RPMI7951 (cell line): ENCODE results near the gene ZBTB24. TPM values are rescaled to one million over a fixed set of nuclear protein-coding genes. Genes with fewer than 3 reads are reported as not detected.
"Not testable (repeated sequence)": the region's sequence is repeated elsewhere in the genome, so short reads cannot be mapped to it uniquely, and the experiment has no call there.

ENCODE experiments used
- DNase-seq: peaks from one replicate; pipeline ENCODE4 v3.0.0-alpha.2; 2012; ENCODE audit warnings: low read depth
- total RNA-seq: library from RNA; depleted of rRNA; stranded (reverse); fragments of >200 nt; shearing (Covaris generic); gene quantifications from 2 replicates; pipeline ENCODE4 v1.2.3, GENCODE V29; 2014

Gene ZBTB24
- total RNA-seq, 1 experiment from 2014 or later, result 8.4 TPM

DNA sequence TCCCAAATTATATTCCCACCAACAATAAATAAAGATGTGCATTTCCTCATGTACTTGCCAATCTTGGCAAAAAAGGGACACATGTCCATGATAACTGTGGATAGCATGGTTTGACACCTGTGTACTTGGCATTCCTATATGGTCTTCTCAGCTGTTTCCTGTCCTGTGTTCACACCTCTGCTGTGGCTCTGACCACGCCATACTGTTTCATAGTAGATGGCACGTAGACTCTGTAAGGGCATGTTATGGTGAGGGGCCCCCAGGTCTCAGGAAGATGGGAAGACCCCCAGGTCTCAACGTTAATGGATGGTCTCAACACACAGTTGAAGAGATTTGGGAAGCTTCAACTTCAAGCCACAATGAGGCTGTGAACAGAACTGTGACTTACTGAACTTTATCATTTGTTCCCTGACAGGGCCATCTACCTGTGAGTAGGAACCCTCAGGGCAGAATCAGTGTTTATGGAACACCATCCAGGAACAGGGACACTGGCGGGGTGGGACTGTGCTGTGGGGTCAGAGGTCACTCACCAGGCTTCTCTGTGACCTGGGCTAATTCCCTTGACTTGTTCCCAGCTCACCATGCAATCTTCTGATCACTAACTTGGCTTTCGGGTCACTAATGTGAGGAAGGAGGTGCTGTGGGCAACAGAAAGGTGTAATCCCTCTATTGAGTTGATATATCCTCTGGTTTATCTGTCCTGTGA lies 11.8 kb downstream of the ZBTB24 start:
- no peak for DNase-seq

DNA sequence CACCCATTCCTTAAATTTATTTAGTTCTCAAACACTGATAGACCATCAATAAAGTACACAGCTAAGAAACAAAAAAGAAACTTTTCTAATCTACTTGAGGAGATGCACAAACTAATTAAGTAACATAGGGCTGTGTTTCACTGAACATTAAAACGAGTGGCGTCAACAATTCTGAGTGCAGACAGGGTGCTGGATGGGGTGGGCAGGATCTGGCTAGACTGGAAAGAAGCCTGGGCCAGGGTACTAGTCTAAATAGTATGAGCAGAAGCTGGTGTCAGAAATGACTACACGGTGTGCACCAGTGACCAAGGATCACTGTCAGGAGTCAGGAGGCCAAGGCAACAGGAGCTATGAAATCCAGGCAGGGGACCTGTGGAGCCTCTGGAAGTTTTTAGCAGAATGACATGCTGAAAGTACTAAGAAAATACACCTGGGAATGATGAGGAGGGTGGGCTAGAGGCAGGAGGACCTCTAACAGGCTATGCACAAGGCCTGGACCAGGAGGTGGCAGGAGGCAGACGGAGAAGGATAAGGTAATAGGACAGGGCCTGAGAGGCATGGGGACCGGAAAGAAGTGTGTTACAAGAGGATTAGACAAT lies 13.3 kb downstream of the ZBTB24 start:
- no peak for DNase-seq

DNA sequence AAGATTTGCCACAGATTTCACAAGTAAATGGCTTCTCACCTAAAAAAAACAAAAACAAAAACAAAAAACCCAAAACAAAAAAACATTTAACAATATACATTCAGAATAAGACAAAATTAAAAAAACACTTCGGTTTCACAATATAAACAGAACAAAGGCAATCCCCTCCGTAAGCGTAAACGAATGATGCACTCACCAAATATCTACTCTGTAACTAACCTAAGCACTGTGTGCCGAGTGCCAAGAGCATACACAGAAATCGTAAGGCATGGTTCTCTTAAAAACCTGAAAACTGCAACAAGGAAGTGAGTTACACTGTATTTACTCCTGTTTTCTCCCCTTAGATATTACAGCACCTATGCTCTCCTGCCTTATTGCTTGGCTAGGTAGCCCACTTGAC lies 15.3 kb downstream of the ZBTB24 start:
- DNase-seq, result no peak

DNA sequence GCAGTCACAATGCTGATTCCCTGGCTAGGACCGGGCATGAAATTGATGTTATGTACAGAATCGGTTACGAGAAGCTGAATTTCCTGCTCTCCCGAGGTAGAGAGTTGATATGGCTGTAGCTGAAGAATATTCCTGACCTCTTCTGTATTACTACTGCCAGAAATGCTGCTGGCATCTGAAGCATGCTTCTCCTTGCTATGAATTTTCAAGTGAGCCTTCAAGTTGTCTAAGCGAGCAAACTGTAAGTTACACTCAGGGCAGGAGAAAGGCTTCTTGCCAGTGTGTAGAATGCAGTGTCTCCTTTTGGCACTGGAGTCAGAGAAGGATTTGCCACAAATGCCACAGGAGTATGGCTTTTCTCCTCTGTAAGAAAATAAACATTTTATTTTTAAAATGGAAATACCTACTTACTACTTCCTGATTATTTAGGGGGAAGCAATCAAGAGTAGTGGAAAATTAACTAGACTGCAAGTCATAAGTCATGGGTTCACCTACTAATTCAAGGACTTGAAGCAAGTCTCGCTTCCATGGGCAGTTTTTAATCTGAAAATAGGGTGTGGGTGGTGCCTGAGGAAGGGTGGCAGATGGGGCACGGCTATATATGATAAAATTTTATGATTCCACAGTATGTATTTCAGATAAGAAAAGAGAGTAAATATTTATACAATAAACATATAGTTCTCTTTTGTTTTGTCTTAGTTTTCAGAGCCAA lies 16.7 kb downstream of the ZBTB24 start:
- DNase-seq, result no peak

DNA sequence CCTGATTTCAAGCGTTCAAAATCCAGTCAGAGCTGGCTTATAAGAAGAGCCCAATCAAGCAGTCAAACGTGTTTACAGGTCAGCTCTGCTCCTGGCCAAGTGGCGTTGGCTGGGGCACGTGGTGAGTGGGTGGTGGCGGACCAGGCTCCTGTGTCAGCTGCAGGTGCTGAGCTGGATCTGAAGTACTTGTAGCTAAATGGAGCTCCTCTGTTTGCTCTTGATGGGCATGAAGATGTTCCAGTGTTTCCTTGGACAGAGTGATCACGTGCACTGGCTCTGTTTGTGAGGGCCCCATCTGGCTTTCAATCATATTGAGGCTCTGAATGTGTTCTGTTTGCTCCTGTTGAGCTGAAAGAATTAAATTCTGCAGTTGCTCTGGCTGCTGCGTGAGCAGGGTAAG lies 17.2 kb downstream of the ZBTB24 start:
- DNase-seq, result no peak

DNA sequence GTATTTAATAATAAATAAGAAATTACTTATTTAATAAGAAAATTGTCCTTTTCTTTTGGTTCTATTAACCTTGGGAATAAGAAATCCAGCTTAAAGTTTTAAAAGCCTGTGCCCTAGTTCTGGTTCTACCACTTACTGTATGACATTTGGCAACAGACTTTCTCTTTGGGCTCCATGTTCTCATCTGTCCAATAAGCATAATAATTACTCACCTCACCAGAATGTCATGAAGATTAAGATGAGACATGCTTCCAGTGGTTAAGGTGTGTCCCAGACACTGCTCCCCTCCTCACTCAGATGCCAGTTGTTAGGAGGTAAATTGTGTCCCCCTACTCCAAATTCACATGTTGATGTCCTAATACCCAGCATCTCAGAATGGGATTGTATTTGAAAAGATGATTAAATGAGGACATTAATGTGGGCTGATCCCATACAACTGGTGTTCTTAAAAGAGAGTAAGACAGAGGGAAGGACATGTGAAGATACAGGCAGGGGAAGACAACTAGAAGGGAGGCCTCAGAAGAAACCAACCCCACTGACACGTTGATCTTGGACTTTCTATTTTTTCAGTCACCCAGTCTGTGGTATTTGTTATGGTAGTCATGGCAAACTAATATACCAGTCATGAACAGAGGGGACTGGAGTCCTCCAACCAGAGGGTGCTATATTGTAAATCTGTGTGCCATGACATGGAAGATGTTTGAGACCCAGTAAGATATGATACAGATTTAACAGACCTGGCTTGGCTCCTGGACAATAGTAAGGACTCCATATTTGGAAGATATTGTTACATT lies 21.1 kb downstream of the ZBTB24 start:
- DNase-seq, result no peak

DNA sequence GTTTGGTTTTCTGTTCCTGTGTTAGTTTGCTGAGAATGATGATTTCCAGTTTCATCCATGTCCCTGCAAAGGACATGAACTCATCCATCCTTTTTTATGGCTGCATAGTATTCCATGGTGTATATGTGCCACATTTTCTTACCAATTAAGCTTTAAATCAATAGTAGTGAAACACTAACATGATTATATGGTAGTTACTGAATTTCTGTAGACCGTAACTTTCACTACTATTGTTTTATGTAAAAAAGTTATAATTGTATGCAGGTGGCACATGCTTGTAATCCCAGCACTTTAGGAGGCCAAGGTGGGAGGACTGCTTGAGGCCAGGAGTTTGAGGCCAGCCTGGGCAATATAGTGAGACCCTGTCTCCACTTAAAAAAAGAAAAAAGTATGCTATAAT lies 21.8 kb downstream of the ZBTB24 start:
- DNase-seq, result not testable (repeated sequence)

DNA sequence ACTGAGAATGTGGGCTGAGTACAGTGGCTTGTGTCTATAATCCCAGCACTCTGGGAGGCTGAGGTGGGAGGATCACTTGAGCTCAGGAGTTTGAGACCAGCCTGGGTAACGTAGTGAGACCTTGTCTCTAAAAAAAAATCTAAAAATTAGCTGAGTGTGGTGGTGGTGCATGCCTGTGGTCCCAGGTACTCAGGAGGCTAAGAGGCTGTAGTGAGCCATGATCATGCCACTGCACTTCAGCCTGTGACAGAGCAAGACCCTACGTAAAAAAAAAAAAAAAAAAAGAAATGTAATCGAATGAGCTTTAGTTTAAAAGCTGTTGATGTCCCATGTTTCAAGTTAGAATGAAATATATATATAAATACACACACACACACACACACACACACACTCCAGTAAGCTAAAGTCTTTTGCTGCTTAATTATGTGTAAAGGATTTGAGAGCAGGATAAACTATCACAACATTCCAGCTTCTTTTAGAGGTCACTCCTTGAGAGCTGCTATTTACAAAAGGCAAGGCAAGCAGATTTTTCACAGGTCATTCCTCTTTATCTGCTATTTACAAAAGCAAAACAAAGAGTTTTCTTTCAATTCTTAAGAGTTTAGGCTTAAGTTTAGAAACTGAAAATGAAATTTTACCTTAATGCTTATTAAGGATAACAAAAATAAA lies 22.7 kb downstream of the ZBTB24 start:
- no peak for DNase-seq

DNA sequence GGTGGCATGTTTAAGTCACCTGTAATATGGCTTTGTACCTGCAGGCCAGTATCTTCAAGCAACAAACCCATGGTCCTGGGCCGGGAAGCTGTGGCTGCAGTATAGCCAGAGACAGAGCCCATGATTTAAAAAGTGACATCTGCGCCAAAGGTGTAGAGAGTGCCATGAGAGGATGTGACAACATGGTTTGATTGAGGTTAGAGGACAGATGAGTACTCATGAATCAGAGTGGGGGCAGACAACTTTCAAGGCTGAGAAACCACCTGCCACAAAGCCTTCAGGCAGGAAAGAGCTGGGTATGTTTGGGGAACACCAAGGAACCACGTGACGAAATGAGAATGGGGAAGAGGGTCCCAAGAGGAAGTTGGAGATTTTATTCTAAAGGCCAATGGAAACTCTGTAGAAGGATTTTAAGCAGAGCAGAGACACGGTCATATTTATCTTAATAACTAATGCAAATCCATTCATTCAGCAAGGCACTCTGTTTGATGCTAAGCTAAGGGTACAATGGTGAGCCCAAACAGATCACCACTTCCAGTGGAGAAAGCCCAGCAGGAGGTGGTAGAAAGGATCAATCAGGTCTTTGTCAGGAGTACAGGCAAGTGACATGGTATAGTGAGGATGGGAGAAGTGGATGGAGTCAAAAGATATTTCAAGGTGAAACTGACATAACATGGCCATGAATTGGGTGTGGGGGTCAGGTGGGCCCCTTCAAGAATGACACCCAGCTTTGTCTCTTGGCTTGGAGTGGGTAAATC lies 24.1 kb downstream of the ZBTB24 start:
- DNase-seq, result peak; percentile 43

DNA sequence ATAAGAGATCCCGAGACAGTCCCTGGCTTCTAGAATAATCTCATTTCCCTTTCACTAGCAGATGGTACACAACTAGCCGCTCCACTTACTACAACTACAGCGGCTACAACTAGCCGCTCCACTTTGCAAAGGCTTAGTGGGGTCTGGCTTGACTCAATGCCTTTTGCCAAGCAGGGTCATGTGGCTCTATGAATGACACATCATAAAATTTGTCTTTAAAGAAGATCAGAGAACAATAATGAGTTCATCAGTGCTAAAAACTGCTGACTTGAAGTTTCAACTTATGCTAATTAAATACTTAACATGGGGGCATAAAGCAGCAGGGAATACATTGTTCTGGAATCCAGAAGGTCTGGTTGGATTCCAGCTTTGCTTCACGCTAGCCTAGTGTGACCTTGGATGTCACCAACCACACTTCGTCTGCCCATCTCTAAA lies 25.4 kb downstream of the ZBTB24 start:
- DNase-seq, result peak; percentile 18

DNA sequence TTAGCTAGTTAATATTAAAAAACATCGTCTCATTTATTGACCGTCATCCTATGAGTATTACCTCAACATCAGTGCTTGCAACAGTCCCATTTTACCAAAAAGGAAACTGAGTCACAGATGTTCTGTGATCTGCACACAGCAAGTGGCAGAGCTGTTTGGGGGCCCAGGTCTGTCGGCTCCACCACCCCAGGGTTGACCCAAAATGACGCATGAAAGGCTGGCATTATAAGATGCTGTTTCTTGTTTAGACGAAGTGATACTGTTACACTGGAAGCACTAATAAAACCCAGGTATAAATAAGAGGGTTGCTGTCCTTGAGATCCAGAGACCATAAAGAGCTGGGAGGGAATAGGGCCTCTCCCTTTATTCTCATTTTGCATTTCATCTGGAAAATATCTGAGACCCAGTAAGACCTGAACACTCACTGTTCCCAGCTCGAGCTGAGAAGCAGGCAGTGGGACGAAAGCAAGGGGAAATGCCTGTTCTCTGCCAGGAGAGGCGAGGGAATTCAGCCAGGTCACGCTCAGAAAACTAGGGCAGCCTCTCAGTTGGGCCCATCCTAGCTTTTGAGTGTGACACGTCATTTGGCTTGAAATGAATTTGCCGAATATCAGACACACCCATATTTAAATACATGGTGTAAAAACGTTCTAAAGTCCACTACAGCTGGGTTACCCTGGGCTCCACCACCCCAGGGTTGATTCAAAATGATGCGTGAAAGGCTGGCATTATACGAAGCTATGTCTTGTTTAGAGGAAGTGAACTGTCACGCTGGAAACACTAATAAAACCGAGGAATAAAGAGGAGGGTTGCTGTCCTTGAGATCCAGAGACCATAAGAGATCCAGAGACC lies 26.1 kb downstream of the ZBTB24 start:
- DNase-seq, result peak; percentile 78

DNA sequence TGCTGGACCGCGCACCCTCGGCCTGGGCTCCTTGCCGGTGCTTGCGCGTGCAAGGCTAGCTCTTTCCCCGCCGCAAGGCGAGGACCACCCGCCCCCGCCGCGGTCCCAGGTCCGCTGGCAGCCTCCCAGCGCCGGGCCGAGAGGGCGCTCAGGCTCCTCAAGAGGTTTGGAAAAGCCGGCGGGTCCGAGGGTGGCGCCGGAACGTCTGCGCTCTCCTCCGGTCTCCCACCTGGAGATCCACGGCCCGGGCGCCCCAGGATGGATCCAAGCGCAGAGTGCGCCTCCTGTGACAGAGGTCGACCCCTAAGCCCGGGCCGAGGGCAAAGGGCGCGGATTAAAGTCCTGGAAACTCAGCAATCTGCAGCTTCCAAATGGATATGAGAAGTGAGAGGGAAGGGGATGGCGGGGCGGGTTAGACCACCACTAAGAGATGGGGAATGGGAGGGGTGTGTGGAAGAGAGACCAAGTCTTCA lies 26.9 kb downstream of the ZBTB24 start:
- DNase-seq, result no peak

DNA sequence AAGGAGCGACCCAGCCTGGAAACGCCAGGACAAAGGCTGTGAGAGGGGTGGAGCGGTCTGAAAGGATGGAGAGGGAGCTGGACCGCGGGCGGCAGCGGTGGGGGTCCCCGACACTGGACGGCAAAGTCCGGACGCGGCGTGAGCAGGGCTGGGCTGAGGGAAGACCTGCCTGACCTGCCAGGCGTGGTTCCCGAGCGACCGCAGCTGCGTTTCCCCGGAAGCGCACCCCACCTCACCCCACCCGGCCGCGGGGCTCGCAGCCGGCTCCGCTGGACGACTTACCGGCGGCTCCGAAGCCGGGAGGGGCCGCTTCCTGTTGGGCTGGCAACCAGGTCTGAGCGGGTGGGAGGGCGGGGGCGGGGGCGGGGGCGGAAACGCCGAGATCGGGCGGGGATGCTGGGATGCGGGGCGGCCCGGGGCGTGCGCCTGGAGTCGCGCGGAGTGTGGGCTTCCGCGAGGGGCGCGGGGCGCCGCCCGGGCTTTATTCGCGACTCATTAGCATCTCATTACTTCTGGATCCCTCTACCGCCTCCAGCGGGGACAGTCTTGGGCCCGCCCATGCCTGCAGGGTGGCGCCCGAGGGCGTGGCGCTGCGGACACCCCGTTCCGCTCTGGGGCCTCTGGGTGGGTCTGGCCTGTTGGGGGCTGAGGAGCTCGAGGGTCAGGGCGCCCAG lies 27.4 kb downstream of the ZBTB24 start, which contains the start of gene MICAL1:
MICAL1 (minus strand) TSS at position 336 of the 674 bp plus-strand sequence. CDS start 1,576 bp downstream, outside the sequence.
- DNase-seq, result peak; percentile 70

DNA sequence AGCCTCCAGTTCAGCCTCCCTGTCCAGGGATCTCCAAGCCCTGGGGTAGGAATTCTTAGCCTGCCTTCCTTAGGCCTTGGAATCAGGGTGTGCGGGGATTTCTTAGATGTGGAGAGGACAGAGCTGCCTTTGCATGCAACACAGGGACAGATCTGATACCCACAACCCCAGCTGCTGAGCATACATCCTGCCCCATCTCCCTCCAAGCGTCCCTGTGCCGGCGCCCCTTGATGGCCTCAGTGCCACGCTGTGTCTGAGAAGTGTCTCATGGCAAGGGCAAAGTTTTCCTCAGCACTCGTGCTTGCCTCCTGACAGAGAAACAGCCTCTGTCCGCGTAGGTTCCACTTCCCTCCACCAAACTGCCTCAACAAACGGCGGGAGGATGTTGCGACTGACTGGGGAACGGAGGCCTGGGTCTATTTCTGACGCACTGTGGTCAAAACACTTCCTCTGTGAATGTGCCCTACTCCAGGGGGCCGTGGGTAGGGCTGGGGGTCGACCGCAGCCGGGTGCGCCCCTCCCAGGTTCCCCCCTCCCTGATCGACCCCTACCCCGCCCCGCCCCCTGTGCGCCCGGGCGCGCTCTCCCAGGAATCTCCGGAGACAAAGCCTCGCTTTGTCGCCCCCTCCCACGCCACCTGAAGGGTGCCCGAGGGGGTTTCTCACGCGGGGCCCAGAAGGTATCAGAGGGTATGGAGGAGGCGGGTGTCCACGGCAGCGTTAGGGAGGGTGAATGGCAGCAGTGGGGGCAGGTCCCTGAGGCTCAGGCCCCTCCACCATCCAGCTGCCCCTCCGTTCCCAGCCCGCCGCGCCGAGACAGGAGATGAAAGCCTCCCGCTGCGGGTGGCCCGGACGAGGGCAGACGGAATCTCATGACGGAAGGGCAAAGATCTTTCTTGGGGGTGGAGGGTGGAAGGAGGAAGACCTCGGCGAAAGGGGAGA lies 28.3 kb downstream of the ZBTB24 start:
- DNase-seq, result peak; percentile 19

DNA sequence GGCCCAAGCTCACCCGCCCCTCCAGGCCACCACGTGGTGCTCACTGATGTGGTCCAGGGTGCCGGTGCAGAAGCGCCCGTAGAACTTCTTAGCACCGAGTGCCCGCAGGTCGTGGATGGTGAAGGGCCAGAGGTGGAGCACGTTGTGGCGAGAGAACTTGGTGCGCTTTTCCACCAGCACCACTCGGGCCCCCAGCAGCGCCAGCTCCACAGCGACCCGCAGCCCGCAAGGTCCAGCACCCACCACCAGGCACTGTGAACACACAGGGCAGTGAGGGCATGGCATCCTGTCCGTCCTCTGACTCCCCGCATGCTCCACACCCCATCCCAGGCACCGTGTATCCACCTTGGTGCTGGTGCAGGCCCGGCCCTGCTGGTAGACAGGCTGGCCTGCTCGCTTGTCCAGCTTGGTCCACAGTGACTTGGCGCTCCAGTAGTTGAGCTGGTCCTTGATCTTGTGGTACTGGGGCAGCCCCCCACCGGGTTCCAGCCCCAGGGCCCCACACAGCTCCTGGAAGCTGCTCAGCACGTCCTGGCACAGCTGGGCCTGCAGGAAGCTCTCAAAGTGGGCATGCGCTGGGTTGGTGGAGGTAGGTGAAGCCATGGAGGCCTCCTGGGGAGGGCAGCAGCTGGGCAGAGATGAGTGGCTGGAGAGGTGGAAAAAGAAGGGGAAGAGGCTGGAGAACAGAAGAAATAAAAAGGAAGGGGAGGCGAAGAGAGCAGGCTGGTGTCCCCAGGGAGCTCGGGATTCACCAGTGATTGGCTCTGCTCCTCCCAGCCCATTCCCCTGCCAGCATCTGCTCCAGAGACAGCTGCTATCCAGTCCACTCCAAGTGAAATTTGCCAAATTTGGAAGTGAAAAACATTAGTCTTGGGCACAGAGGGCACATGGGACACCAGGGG lies 29.2 kb downstream of the ZBTB24 start:
- peak; percentile 28 for DNase-seq

DNA sequence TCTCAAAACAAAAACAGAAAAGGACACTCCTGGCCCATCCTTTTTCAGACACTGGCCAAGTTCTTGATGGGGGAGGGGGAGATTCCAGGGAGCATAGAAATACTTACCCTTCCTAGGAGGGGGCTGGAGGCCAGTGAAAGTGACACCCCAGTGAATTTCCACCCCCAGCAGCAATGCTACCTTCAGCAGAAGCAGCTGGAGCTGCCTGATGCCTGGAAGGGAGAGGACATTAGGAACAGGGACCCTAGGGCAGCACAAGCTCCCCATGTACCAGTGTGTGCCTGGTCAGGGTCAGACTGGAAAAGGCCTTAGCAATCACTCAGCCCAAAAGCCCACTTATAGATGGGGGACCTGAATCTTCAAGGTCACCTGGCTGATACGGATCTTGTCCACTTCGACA lies 29.9 kb downstream of the ZBTB24 start:
- DNase-seq, result no peak

DNA sequence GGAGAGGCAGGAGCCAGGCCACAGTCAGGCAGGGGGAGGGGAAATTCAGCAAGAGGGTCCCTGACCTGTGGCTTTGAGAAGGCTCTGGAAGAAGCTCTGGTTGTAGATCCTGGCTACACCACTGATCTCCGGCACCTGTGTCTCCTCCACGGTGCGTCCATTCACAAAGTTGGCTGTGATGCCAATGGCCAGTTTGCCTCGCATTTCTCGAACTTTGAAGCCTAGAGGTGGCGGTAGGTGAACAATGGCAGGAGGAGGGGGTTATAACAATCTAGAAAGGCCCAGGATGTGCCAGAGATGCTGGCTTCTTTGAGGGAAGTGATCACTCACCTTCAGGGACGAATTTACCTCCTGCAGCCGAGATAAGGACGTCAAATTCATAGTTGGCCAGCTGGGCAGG lies 30.8 kb downstream of the ZBTB24 start:
- DNase-seq, result no peak
